HG02885 (cell line): ENCODE data around the gene ARL15.
"Not testable (repeated sequence)": the region's sequence is repeated elsewhere in the genome, so short reads cannot be mapped to it uniquely, and the experiment has no call there.

Experiments used
- ATAC-seq: cut with Tn5 transposase; IDR thresholded peaks from one replicate; pipeline ENCODE4 v1.9.1; 2021; ENCODE audit warnings: mild to moderate bottlenecking; ENCODE audit not compliant: unreplicated experiment, poor library complexity

The ARL15 gene

GRCh38 chr5:54007827-54008777 is 302.3 kb downstream of the ARL15 start:
- no peak for ATAC-seq

- no peak for ATAC-seq
These were observed 305.7 kb downstream of the ARL15 start for GRCh38 chr5:54004697-54005096.

- ATAC-seq = no peak
These were observed 307.6 kb downstream of the ARL15 start for GRCh38 chr5:54002779-54003178.

- no peak for ATAC-seq
These were observed 308.2 kb downstream of the ARL15 start for GRCh38 chr5:54001976-54002775.

GRCh38 chr5:54000011-54000410 is 310.4 kb downstream of the ARL15 start:
- no peak for ATAC-seq

GRCh38 chr5:53997736-53998627 is 312.4 kb downstream of the ARL15 start:
- no peak for ATAC-seq

GRCh38 chr5:53996008-53996407 is 314.4 kb downstream of the ARL15 start:
- ATAC-seq = no peak

- ATAC-seq = no peak
These were observed 316.2 kb downstream of the ARL15 start for GRCh38 chr5:53994148-53994547.

- no peak for ATAC-seq
These were observed 318.4 kb downstream of the ARL15 start for GRCh38 chr5:53991942-53992341.

- ATAC-seq = no peak
These were observed 323.3 kb downstream of the ARL15 start for GRCh38 chr5:53987101-53987500.

GRCh38 chr5:53985796-53986195 is 324.6 kb downstream of the ARL15 start:
- no peak for ATAC-seq

- no peak for ATAC-seq
These were observed 325.4 kb downstream of the ARL15 start for GRCh38 chr5:53984971-53985370.

- no peak for ATAC-seq
These were observed 326.6 kb downstream of the ARL15 start for GRCh38 chr5:53983568-53984460.

- not testable (repeated sequence) for ATAC-seq
These were observed 328.1 kb downstream of the ARL15 start for GRCh38 chr5:53982319-53982718.

GRCh38 chr5:53980061-53980460 is 330.3 kb downstream of the ARL15 start:
- no peak for ATAC-seq

GRCh38 chr5:53974021-53974420 is 336.4 kb downstream of the ARL15 start:
- no peak for ATAC-seq

- ATAC-seq = no peak
These were observed 338.1 kb downstream of the ARL15 start for GRCh38 chr5:53972314-53972713.

GRCh38 chr5:53971551-53971950 is 338.8 kb downstream of the ARL15 start:
- ATAC-seq = no peak

- no peak for ATAC-seq
These were observed 339.2 kb downstream of the ARL15 start for GRCh38 chr5:53971131-53971530.
